ENCODE measurements around the gene NAA20. TPM values are rescaled to one million over a fixed set of nuclear protein-coding genes. Genes with fewer than 3 reads are reported as not detected.

Gene NAA20
- total RNA-seq, 1 experiment from 2014 or later, result 113 TPM

GRCh38 chr20:20038586-20038985 lies 21.4 kb downstream of the NAA20 start:
- intact Hi-C loops (cut with micrococcal nuclease), result no loop called here
- ATAC-seq (no peak), DNase-seq (no peak)
- no peaks in the 10 kb centered on the region for H4K20me1 ChIP-seq (ENCODE audit: low read length)
- no peak overlapping the region for H3K4me3 ChIP-seq (ENCODE audit: low read length)
- no peaks in the 10 kb centered on the region for H3K4me1 ChIP-seq (ENCODE audit: insufficient read depth, low read length)
- POLR2A ChIA-PET (ENCODE audit: unreplicated experiment), result no interaction called here
- H3K79me2 ChIP-seq (ENCODE audit: low read length), result no peaks in the 10 kb centered on the region
- no peaks in the 10 kb centered on the region for H3K9me3 ChIP-seq (ENCODE audit: low read length)
- TF ChIP-seq EZH2phosphoT487 (IDR thresholded peaks at IDR 0.05; ENCODE audit: borderline replicate concordance, low read length) (no peak), EZH2 (IDR thresholded peaks at IDR 0.05; ENCODE audit: low read length, unreplicated experiment) (no peak)
- TF ChIP-seq, protein P1, sequence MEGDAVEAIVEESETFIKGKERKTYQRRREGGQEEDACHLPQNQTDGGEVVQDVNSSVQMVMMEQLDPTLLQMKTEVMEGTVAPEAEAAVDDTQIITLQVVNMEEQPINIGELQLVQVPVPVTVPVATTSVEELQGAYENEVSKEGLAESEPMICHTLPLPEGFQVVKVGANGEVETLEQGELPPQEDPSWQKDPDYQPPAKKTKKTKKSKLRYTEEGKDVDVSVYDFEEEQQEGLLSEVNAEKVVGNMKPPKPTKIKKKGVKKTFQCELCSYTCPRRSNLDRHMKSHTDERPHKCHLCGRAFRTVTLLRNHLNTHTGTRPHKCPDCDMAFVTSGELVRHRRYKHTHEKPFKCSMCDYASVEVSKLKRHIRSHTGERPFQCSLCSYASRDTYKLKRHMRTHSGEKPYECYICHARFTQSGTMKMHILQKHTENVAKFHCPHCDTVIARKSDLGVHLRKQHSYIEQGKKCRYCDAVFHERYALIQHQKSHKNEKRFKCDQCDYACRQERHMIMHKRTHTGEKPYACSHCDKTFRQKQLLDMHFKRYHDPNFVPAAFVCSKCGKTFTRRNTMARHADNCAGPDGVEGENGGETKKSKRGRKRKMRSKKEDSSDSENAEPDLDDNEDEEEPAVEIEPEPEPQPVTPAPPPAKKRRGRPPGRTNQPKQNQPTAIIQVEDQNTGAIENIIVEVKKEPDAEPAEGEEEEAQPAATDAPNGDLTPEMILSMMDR (conservative IDR thresholded peaks at IDR 0.05; ENCODE audit: low read depth, low read length), result no peak
- H3K9ac ChIP-seq (ENCODE audit: low read length), result no peak overlapping the region
- no peaks in the 10 kb centered on the region for H3K9me2 ChIP-seq (replicated peaks; ENCODE audit: low read length)
- CTCF ChIA-PET, result no interaction called here
- H3K27me3 ChIP-seq (ENCODE audit: low read length), result no peaks in the 10 kb centered on the region
- H3F3A ChIP-seq (ENCODE audit: low read length, unreplicated experiment), result no peaks in the 10 kb centered on the region
- H3K27ac ChIP-seq (ENCODE audit: low read length), result no peak overlapping the region
- H3K4me2 ChIP-seq (ENCODE audit: low read length), result no peak overlapping the region
- peaks cover 89% of the 10 kb centered on the region for H3K36me3 ChIP-seq (ENCODE audit: low read depth, low read length)
- no TSS peak for BruUV-seq (replicated peaks)
- H2AFZ ChIP-seq (ENCODE audit: low read length), result no peak overlapping the region

GRCh38 chr20:20039752-20040387 lies 22.7 kb downstream of the NAA20 start:
- no peaks in the 10 kb centered on the region for H3K9me2 ChIP-seq (replicated peaks; ENCODE audit: low read length)
- H3K9ac ChIP-seq (ENCODE audit: low read length), result no peak overlapping the region
- ChIA-PET CTCF (no interaction called here), POLR2A (ENCODE audit: unreplicated experiment) (no interaction called here)
- H4K20me1 ChIP-seq (ENCODE audit: low read length), result no peaks in the 10 kb centered on the region
- H3K36me3 ChIP-seq (ENCODE audit: low read depth, low read length), result peaks cover 81% of the 10 kb centered on the region
- no TSS peak for BruUV-seq (replicated peaks)
- H3K4me1 ChIP-seq (ENCODE audit: insufficient read depth, low read length), result no peaks in the 10 kb centered on the region
- H3K4me3 ChIP-seq (ENCODE audit: low read length), result no peak overlapping the region
- no peaks in the 10 kb centered on the region for H3K79me2 ChIP-seq (ENCODE audit: low read length)
- DNase-seq (no peak), ATAC-seq (no peak)
- intact Hi-C loops (cut with micrococcal nuclease), result no loop called here
- H3F3A ChIP-seq (ENCODE audit: low read length, unreplicated experiment), result no peaks in the 10 kb centered on the region
- TF ChIP-seq, protein P1 (conservative IDR thresholded peaks at IDR 0.05; ENCODE audit: low read depth, low read length), result no peak
- TF ChIP-seq EZH2phosphoT487 (IDR thresholded peaks at IDR 0.05; ENCODE audit: borderline replicate concordance, low read length) (no peak), EZH2 (IDR thresholded peaks at IDR 0.05; ENCODE audit: low read length, unreplicated experiment) (no peak)
- H3K27me3 ChIP-seq (ENCODE audit: low read length), result no peaks in the 10 kb centered on the region
- no peak overlapping the region for H3K4me2 ChIP-seq (ENCODE audit: low read length)
- H3K9me3 ChIP-seq (ENCODE audit: low read length), result no peaks in the 10 kb centered on the region
- no peak overlapping the region for H2AFZ ChIP-seq (ENCODE audit: low read length)
- H3K27ac ChIP-seq (ENCODE audit: low read length), result no peak overlapping the region

DNA sequence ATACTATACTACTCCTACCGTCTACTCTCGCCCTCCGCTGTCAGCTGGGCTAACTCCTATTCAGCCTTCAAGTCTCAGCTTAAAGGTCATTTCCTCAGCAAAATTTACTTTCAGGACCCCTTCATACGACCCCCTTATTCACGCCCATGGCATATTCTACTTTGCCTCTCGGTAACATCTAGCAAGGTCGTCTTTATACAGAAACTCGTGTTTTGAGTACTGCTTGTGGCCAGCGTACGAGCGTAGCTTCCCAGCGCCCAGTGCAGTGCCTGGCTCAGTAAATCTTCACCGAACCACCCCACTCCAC lies 34.6 kb downstream of the NAA20 start:
- Histone ChIP-seq H3K9me3 (ENCODE audit: low read length) (no peaks in the 10 kb centered on the region), H3K4me3 (ENCODE audit: low read length) (peak overlapping the region; percentile 91), H3K27me3 (ENCODE audit: low read length) (peaks cover 9% of the 10 kb centered on the region; the same call in 1 of the 2 replicates), H3K9ac (ENCODE audit: low read length) (peak overlapping the region; percentile 81), H4K20me1 (ENCODE audit: low read length) (no peaks in the 10 kb centered on the region), H3K4me2 (ENCODE audit: low read length) (peak overlapping the region; percentile 86), H2AFZ (ENCODE audit: low read length) (peak overlapping the region; percentile 84), H3F3A (ENCODE audit: low read length, unreplicated experiment) (no peaks in the 10 kb centered on the region), H3K79me2 (ENCODE audit: low read length) (peaks cover 22% of the 10 kb centered on the region), H3K36me3 (ENCODE audit: low read depth, low read length) (peaks cover 30% of the 10 kb centered on the region), H3K9me2 (replicated peaks; ENCODE audit: low read length) (no peaks in the 10 kb centered on the region), H3K27ac (ENCODE audit: low read length) (peak overlapping the region; percentile 54), H3K4me1 (ENCODE audit: insufficient read depth, low read length) (peaks cover 10% of the 10 kb centered on the region)
- no peak for ATAC-seq
- TF ChIP-seq, protein P1 (conservative IDR thresholded peaks at IDR 0.05; ENCODE audit: low read depth, low read length), result no peak
- TF ChIP-seq EZH2phosphoT487 (IDR thresholded peaks at IDR 0.05; ENCODE audit: borderline replicate concordance, low read length) (no peak), EZH2 (IDR thresholded peaks at IDR 0.05; ENCODE audit: low read length, unreplicated experiment) (no peak)
- intact Hi-C loops (cut with micrococcal nuclease), result loop anchor here (2.0 kb wide), 1 partner anchor 35 kb away; the partner anchor contains the start of gene NAA20
- POLR2A ChIA-PET (ENCODE audit: unreplicated experiment), result interaction anchor here (0.6 kb wide), 1 partner anchor 869 kb away, joined by 3 read pairs; no protein-coding TSS in a partner anchor
- no TSS peak for BruUV-seq (replicated peaks)
- DNase-seq, result no peak
- CTCF ChIA-PET, result interaction anchor here (0.6 kb wide), 1 partner anchor 77 kb away, joined by 6 read pairs; no protein-coding TSS in a partner anchor

All from PC-3 (cell line).